Measurements from ENCODE around the gene XXYLT1. TPM values are rescaled to one million over a fixed set of nuclear protein-coding genes. Genes with fewer than 3 reads are reported as not detected.

Gene XXYLT1
- total and polyA plus RNA-seq, 2 of the 4 experiments (the other 2 are of a cell fraction) = 14.7 to 18.1 TPM

- H3K4ac ChIP-seq (ENCODE audit: low read depth, low read length) = no peak overlapping the region
- intact Hi-C loops (cut with micrococcal nuclease) (no loop called here), dilution Hi-C loops (cut with HindIII; ENCODE audit: low sequenced_read_pairs, unreplicated experiment) (no loop called here), in situ Hi-C loops (cut with MboI; ENCODE audit: low sequenced_read_pairs) (loop anchor here (10.0 kb wide), 1 partner anchor 143 kb away; no protein-coding TSS in a partner anchor)
- POLR2A ChIA-PET (ENCODE audit: unreplicated experiment) = no interaction called here
- H3K4me1 ChIP-seq (ENCODE audit: control insufficient read depth, insufficient read depth, low read length) = no peaks in the 10 kb centered on the region
- H3K27me3 ChIP-seq (ENCODE audit: control insufficient read depth, insufficient read depth, low read length) = no peaks in the 10 kb centered on the region
- ATAC-seq (ENCODE audit: low read depth) (no peak), DNase-seq (no peak)
- H3K27ac ChIP-seq (ENCODE audit: insufficient read depth, low read length) = no peak overlapping the region
- peak overlapping the region in 1 of 2 experiments; percentile 2; a peak in 1 of 4 replicates for H4K8ac ChIP-seq (ENCODE audit: low read depth in 2 of 2, low read length in 2 of 2)
- peaks cover 0 to 20% of the 10 kb centered on the region in 2 experiments; a peak in 3 of 4 replicates for H3K79me1 ChIP-seq (ENCODE audit: low read depth in 1 of 2, low read length in 2 of 2)
- H3K36me3 ChIP-seq (ENCODE audit: control insufficient read depth, insufficient read depth, low read length) = no peaks in the 10 kb centered on the region
- H4K20me1 ChIP-seq (ENCODE audit: insufficient read depth, low read length) = no peaks in the 10 kb centered on the region
- no peak overlapping the region for H2BK20ac ChIP-seq (ENCODE audit: low read depth, low read length)
- H2AFZ ChIP-seq (replicated peaks; ENCODE audit: low read length, poor library complexity) = no peak overlapping the region
- WGBS, 2 experiments (ENCODE audit: extremely low coverage in 2 of 2, insufficient read length in 1 of 2) = 100% methylated on average over 1 of the region's 9 CpGs; no CpG with 5 or more reads in 1 of the 2 experiments
- H3K9me3 ChIP-seq (ENCODE audit: control insufficient read depth, insufficient read depth, low read length) = no peaks in the 10 kb centered on the region
- no peak overlapping the region for H2AK9ac ChIP-seq (replicated peaks; ENCODE audit: low read depth, low read length, poor library complexity)
- no peak overlapping the region for H3K14ac ChIP-seq (replicated peaks; ENCODE audit: low read depth, low read length)
- no peak overlapping the region for H2BK15ac ChIP-seq (ENCODE audit: low read depth, low read length)
- no peak overlapping the region for H3K56ac ChIP-seq (ENCODE audit: extremely low read depth, insufficient read depth, low read length)
- TF ChIP-seq CTCF (conservative IDR thresholded peaks at IDR 0.05; ENCODE audit: low read depth, low read length) = no peak
- TF ChIP-seq FOS (IDR thresholded peaks at IDR 0.05; ENCODE audit: low read depth, low read length) = no peak
- no peak for TF ChIP-seq POLR2A (IDR thresholded peaks at IDR 0.05; ENCODE audit: low read depth, low read length)
- no peak for TF ChIP-seq SMC3 (IDR thresholded peaks at IDR 0.05; ENCODE audit: low read depth, low read length)
- TF ChIP-seq RCOR1 (IDR thresholded peaks at IDR 0.05; ENCODE audit: insufficient replicate concordance, low read length) = no peak
- no peak for TF ChIP-seq BHLHE40 (IDR thresholded peaks at IDR 0.05; ENCODE audit: low read depth, low read length)
- no peak for TF ChIP-seq NFE2L2 (IDR thresholded peaks at IDR 0.05; ENCODE audit: low read depth, low read length)
- no peak for TF ChIP-seq MAZ (IDR thresholded peaks at IDR 0.05; ENCODE audit: borderline replicate concordance, low read depth, low read length)
- no peak for TF ChIP-seq CEBPB (IDR thresholded peaks at IDR 0.05; ENCODE audit: low read depth, low read length)
- TF ChIP-seq USF2 (IDR thresholded peaks at IDR 0.05; ENCODE audit: low read depth, low read length) = no peak
- TF ChIP-seq CHD1 (IDR thresholded peaks at IDR 0.05; ENCODE audit: low read depth, low read length) = no peak
- TF ChIP-seq RFX5 (IDR thresholded peaks at IDR 0.05; ENCODE audit: low read depth, low read length) = no peak
- TF ChIP-seq RAD21 (IDR thresholded peaks at IDR 0.05; ENCODE audit: low read length) = no peak
- TF ChIP-seq ELK1 (IDR thresholded peaks at IDR 0.05; ENCODE audit: borderline replicate concordance, low read depth, low read length) = no peak
- TF ChIP-seq MXI1 (IDR thresholded peaks at IDR 0.05; ENCODE audit: borderline replicate concordance, low read depth, low read length) = no peak
- TF ChIP-seq MAFK (IDR thresholded peaks at IDR 0.05; ENCODE audit: low read depth, low read length) = no peak
- H3K23ac ChIP-seq (ENCODE audit: low read depth, low read length) = no peak overlapping the region
- BruUV-seq (replicated peaks) = no TSS peak
- H3K4me3 ChIP-seq (ENCODE audit: insufficient read depth, low read depth, low read length) = no peak overlapping the region
- peaks cover 9% of the 10 kb centered on the region; the same call in 1 of the 2 replicates for H3K9me1 ChIP-seq (ENCODE audit: insufficient read depth, low read length)
- no peak overlapping the region for H2BK120ac ChIP-seq (ENCODE audit: low read depth, low read length)
- no peak overlapping the region for H3K4me2 ChIP-seq (ENCODE audit: low read depth, low read length)
- CTCF ChIA-PET = no interaction called here
- H4K91ac ChIP-seq (ENCODE audit: insufficient read depth, low read depth, low read length) = no peak overlapping the region
- no peak overlapping the region for H4K5ac ChIP-seq (ENCODE audit: low read depth, low read length)
- no peak overlapping the region for H2BK5ac ChIP-seq (ENCODE audit: low read depth, low read length, poor library complexity, severe bottlenecking)
- H3K18ac ChIP-seq (ENCODE audit: low read depth, low read length) = no peak overlapping the region
- 0 out of 2 replicates have a peak overlapping the region, but pooled peaks have one; percentile 44 for H2AK5ac ChIP-seq (ENCODE audit: low read depth, low read length)
- H3K9ac ChIP-seq (ENCODE audit: low read depth, low read length) = no peak overlapping the region
These were observed 159.6 kb downstream of the XXYLT1 start for GRCh38 chr3:195111319-195111705.

All from IMR-90 (cell line).